Stimulated activated CD4-positive, alpha-beta T cell treated with anti-CD3 and anti-CD28 coated beads, Interleukin-15, amount 100 ng/mL, for 48 hours (primary cell): ENCODE results near the gene CRACDL.
"Not testable (repeated sequence)": the region's sequence is repeated elsewhere in the genome, so short reads cannot be mapped to it uniquely, and the experiment has no call there.

Experiments
- DNase-seq, 2 donors: peaks; one replicate each; pipeline ENCODE4 v3.0.0-alpha.2; 2020; ENCODE audit warnings: low read depth in 2 of 2

The CRACDL gene

GRCh38 chr2:98882971-98883779 lies 52.9 kb downstream of the CRACDL start:
- no peak for DNase-seq

GRCh38 chr2:98882368-98882767 lies 53.7 kb downstream of the CRACDL start:
- DNase-seq: no peak

DNA sequence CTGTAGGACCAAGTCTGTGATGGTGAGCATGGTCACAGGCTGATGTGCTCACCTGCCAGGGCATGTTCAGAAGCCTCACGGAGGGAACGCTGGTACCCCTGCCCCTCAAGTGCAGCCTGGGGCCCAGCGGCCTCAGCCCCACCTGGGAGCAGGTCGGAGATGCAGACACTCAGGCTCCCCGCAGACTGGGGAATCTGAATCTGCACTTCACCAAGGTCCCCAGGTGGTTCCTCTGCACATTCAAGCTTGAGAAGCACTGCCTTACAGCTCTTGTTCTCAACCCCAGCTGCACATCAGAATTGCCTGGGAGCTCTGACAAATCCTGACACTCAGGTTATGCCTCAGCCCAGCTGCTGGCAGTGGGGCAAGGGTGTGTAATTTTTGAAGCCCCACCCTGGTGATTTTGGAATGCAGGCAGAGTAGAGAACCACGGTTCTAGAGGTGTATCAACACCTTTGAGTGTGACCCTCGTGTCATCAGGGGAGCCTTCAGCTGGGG lies 54.8 kb downstream of the CRACDL start:
- no peak for DNase-seq

DNA sequence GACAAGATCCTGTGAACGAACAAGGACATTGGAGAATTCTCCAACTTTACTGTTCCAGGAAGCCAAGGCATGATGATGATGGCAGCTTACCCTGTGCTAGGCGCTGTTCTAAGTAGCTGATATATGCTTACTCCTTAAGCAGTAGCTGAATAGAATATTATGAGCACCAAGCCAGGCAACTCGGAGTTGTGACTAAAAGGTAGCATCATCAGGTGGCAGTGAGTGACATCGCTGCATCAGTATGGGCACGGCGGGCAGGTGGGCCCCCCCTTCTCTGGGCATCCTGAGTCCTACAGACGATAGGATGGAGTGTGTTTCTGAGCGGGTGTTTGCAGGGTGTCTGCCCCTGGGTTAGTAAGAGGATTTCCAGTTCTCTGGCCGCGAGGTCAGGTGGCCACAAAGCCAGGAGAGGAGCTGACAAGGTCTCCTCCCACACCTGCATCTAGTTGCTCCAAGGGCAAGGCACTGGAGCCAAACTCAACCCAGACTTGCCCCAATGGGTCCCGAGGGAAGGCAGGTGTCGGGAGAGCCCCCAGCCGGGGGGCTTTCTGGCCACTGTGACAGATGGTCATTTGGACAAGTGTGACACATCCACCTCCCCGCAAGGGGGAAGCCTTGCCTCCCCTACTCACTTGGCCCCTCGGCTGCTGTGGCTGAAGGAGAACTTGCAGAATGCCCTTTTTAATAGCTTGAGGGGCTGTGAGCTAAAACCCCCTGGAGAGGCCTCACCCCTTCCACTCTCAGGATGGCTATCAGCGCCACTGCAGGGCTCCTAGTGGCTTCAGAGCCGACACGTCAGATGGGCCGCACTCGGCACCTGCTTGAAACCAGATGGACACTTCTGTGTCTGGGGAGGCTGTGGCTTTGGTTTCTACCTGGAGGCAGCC lies 55.5 kb downstream of the CRACDL start:
- no peak for DNase-seq

DNA sequence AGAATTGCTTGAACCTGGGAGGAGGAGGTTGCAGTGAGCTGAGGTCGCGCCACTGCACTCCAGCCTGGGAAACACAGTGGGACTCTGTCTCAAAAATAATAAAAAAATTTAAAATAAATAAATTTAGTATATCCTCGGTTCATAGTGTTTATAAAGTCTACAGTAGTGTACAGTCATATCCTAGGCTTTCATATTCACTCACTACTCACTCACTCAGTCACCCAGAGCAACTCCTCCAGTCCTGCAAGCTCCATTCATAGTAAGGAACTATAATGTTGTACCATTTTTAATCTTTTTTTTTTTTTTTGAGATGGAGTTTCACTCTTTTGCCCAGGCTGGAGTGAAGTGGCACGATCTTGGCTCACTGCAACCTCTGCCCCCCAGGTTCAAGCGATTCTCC lies 58.4 kb downstream of the CRACDL start:
- not testable (repeated sequence) for DNase-seq

DNA sequence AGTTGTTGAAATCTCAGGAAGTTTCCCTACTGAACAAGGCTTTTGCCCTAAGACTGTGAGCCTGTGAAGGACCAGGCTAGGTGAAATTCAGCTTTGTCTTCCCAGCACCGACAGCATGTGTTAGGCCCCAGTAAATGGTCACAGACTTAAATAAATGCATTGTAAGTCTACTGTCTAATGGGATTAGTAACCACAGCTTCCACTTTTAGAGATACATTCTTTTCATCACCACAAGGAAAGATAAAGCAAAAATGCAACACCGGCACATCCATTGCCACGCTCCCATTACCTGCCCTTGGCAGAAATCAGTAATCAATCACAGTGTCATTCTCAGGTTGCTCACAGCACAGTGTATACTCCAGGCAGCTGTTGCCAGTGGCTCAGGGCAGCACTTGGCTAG lies 59.3 kb downstream of the CRACDL start:
- no peak for DNase-seq

GRCh38 chr2:98875746-98876145 lies 60.3 kb downstream of the CRACDL start:
- no peak for DNase-seq

DNA sequence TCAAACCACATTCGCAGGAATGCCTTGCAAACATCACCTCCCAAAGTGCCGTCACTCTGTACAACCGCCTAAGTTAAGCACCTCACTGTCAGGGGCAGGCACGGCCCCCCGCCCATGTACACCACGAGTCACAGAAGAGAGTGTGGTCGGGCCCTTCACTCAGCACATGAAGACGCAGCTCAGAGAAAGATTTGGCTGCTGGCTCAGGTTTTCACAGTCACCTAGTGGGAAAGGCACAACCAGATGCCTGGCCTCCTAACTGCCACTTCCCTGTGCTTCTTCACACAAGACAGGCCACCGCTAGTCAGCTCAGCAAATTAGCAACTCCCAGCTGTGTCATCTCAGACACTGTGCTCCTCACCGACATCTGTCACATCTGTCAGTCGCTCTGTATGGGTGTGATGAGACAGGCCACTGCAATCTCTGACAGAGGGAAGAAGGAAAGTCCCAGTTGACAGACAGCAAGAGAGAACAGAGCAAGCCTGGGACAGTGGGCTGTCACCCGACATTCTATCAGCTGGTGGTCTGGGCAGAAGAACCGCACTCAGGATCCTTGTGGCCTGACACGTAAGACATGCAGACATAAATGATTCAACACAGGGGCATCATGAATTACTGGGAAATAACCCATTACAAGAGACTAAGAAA lies 60.8 kb downstream of the CRACDL start:
- DNase-seq: no peak

- DNase-seq: no peak
Observed at GRCh38 chr2:98874186-98874689, 61.8 kb downstream of the CRACDL start.

DNA sequence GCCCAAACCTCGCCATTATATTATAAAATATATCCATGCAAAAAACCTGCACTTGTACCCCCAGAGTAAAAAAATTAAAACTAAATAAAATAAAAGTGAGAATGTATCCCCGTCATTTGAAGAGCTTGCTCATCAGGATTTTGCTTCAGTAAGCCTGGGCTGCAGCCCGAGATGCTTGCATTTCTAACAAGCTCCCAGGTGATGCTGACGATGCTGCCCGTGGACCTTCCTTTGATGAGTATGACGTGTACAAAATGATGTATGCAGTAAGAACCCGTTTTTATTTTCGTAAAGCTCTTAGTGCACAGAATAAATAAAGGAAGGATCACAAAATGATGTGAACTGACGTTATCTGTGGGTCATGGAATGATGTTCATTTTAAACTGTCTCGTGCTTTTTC lies 63.5 kb downstream of the CRACDL start:
- no peak for DNase-seq

GRCh38 chr2:98871506-98871905 lies 64.5 kb downstream of the CRACDL start:
- DNase-seq: no peak

- DNase-seq: no peak
Observed at GRCh38 chr2:98870516-98871158, 65.4 kb downstream of the CRACDL start.

DNA sequence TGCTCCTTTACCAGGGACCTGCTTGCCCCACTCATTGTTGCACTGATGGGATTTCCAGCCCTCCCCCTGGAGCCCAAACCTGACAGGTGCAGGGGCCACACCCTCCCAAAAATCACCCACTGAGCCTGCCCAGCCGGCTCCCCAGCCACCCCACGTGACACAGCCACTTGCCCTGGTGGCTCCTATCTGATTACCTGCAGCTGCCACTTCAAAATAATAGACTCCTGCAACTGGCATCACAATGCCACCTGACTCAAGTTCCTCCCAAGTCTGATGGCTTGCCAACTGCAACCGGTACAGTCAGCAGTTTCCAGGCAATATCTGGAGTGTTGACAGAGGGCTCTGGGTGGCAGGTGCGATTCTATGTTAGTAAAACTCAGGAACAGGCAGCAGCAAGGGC lies 66.2 kb downstream of the CRACDL start:
- DNase-seq: no peak

DNA sequence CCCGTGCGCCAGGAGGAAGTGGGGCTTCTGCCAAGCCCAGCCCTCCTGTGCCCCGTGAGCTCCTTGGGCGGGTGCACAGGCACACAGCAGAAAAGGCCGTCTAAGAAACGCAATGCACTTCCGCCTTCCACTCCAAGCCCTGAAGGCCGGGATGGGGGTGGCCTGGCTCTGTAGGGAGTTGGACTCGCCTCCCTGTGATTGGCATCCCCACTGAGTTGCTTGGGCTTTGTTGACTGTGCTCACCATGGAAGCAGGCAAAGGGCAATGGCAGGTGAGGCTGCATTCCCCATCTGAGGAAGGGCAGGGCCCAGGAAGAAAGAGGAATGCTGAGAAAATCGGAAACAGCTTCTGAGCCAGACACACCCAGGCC lies 66.8 kb downstream of the CRACDL start:
- DNase-seq: no peak

DNA sequence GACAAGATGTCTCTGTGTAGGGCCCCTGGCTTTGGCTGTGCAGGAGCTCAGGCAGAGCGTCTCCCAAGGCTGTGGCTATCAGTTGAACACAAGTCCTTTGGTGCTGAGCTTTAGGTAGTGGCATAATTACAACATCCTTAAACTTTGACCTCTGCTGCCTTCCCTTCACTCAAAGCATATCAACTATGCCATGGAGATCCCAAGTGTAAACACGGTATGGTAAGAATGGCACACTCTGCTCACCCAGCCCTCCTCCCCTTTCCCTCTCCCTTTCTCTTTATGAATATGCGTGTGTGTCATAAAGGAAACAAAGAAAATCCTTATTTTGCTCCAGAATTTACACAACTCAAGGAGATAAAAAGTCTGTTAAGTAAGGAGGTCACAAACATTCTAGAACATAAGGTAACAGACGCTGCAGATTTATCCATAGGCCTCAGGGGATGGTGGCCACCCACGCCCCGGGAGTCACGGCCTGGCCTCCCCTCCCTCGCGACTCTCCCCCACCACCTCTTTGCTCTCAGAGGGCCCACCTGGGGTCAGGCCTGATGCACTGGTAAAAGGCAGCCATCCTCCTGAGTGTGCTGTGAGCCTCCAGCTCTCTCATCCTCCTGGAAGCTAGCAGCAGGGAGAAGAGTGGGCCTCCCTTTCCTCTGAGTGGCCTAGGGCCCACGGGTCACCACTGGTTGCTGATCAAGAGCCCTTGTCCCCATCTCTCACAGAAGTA lies 67.3 kb downstream of the CRACDL start:
- no peak for DNase-seq

DNA sequence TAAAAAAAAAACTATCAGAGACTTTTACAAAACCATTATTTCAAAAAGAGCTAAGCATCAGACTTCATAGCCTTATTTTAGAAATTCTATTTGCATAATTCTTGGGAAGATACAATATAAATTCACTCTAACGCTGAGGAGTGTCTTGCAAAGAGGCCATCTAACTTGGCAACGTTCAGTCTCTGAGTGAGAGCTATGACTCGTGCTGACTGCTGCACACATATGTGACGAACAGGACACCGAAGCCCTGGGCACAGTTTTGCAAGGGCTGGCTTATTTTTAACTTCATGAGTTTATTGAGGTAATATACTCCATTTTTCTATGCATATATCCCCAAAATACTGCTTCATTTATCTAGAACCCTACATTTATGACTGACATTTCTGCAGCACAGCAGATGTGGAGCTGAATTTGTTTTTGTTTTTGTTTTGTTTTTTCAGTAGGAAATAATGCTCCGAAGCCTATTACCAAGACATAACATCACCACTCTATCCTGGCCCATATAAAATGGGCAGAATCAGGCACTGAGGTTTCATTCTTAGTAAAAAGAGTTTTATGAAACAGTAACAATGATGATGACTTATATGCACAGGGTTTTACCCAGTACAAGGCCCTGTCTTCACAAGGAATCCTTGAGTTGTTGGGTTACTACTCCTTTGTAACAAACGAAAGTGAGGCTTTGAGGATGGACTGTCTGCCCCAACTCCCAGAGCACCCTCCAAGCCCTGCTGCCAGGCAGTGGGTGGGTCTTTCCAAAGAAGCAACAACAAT lies 68.3 kb downstream of the CRACDL start:
- DNase-seq: no peak

DNA sequence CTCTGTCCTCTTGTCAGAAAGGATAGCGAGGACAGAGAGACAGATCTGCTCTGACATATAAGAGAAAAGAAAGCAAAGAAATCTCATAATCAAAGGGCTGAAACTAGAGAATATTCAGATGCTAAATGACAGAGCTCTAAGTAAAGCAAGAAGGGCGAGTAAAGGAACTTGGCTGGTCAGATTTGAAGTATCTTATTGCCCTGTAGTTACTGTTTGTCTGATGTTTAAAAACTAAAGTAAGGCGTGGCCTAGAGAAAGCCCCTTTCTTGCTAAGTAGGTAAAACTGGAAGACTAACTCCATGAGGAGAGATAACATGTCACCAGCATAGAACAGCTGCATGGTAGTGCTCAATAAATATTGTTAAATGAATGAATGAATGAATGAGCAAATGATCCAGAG lies 70.0 kb downstream of the CRACDL start:
- no peak for DNase-seq

GRCh38 chr2:98861601-98862000 lies 74.4 kb downstream of the CRACDL start:
- DNase-seq: no peak

- DNase-seq: no peak
Observed at GRCh38 chr2:98859323-98859722, 76.7 kb downstream of the CRACDL start.

- DNase-seq: no peak
Observed at GRCh38 chr2:98857001-98857400, 79.0 kb downstream of the CRACDL start.
